GM18868 (cell line): ENCODE results near the gene KCNK16.

Experiments used
- ATAC-seq: cut with Tn5 transposase; IDR thresholded peaks from one replicate; pipeline ENCODE4 v1.9.1; 2021; ENCODE audit warnings: mild to moderate bottlenecking, moderate library complexity; ENCODE audit not compliant: unreplicated experiment

Gene KCNK16

GRCh38 chr6:39342692-39343395, 20.3 kb upstream of the KCNK16 start:
- peak; percentile 56 for ATAC-seq

- no peak for ATAC-seq
Observed at GRCh38 chr6:39341937-39342336, 19.4 kb upstream of the KCNK16 start.

GRCh38 chr6:39341352-39341751, 18.9 kb upstream of the KCNK16 start:
- no peak for ATAC-seq

GRCh38 chr6:39339868-39340550, 17.5 kb upstream of the KCNK16 start:
- no peak for ATAC-seq

GRCh38 chr6:39339096-39339867, 16.8 kb upstream of the KCNK16 start:
- no peak for ATAC-seq

- no peak for ATAC-seq
Observed at GRCh38 chr6:39338397-39338796, 15.9 kb upstream of the KCNK16 start.

- ATAC-seq = no peak
Observed at GRCh38 chr6:39335780-39336545, 13.5 kb upstream of the KCNK16 start.

GRCh38 chr6:39333644-39334438, 11.3 kb upstream of the KCNK16 start:
- ATAC-seq = no peak

- ATAC-seq = no peak
Observed at GRCh38 chr6:39330476-39330875, 8.0 kb upstream of the KCNK16 start.

- ATAC-seq = peak; percentile 70
Observed at GRCh38 chr6:39330057-39330456, 7.6 kb upstream of the KCNK16 start.

- no peak for ATAC-seq
Observed at GRCh38 chr6:39328066-39328465, 5.6 kb upstream of the KCNK16 start.

- ATAC-seq = no peak
Observed at GRCh38 chr6:39327507-39327906, 5.0 kb upstream of the KCNK16 start.

- no peak for ATAC-seq
Observed at GRCh38 chr6:39321761-39322160, 741 bp downstream of the KCNK16 start.

- no peak for ATAC-seq
Observed at GRCh38 chr6:39320363-39320984, 2.0 kb downstream of the KCNK16 start.

GRCh38 chr6:39319621-39320362, 2.7 kb downstream of the KCNK16 start:
- no peak for ATAC-seq

GRCh38 chr6:39317256-39317655, 5.2 kb downstream of the KCNK16 start:
- no peak for ATAC-seq

- no peak for ATAC-seq
Observed at GRCh38 chr6:39314273-39314795, 8.2 kb downstream of the KCNK16 start, which contains the start of gene KCNK17. KCNK17 (minus strand) TSS chr6:39314419; CDS start chr6:39314320, 99 bp downstream.

GRCh38 chr6:39313526-39314272, 8.8 kb downstream of the KCNK16 start:
- no peak for ATAC-seq
